ENCODE data around the gene PLCG1. TPM values are rescaled to one million over a fixed set of nuclear protein-coding genes. Genes with fewer than 3 reads are reported as not detected.
A peak's percentile ranks its signal among the peaks of the same experiment; 100 is the strongest.

Gene PLCG1
- total RNA-seq, result 100 to 1,000 TPM; 395 to 443 TPM

DNA sequence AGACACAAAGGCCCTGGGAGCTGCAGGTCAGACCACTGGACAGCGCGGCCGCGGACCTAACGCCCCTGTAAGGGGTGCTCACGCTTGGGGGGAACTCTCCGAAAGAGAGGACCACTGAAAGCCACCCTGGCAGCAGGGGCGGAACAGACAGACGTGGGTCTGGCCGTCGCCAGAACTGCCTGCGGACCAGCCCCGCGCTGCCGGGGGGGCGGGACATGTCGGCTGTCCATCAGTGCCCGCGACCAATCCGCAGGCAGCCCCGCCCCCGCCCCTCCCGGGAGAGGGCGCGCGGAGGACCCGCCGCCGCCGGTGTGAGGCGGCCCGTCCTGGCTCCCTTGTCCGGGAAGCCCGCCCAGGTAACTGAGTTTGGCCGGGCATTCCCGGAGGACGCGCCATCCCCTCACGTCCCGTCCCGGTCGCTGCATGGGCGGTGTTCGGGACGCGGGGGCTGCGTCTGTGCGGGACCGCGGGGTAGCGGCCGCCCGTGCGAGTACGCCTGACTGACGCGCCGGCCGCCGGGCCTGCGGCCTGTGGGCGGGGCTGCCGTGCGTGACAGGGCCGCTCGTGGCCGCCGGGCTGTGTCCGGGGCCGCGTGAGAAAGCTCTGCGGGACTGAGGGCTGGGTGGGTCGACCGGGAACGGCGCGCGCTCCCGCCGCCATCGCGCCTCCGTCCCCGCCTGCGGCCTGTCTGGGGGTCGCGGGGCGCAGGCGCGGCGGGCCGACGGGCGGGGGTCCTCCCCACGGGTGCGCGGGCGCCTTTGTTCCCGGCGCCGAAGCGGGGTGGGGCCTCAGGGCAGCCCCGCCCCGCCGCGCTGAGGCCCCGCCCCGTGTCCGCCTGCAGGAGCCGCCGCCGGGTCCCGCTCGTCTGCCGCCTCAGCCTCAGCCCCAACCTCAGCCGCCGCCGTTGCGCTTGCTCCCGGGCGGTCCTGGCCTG, at the start of gene PLCG1:
Gene PLCG1, plus strand, starts transcription at position 864 of the 934 bp plus-strand sequence. CDS start 99 bp downstream, outside the sequence.
- Mint-ChIP-seq H3K4me3 (peak within 1 kb of the TSS; percentile 87), H3K27me3 (no peaks in the 10 kb centered on the region), H3K9me3 (no peaks in the 10 kb centered on the region), H3K36me3 (ENCODE audit: low read depth) (peaks cover 39% of the 10 kb centered on the region), H3K4me1 (peaks cover 58% of the 10 kb centered on the region), H3K27ac (peak within 1 kb of the TSS; percentile 89)
- POLR2A ChIA-PET, result interaction anchor here (0.5 kb wide), 1 partner anchor 20 kb away, joined by 3 read pairs; no protein-coding TSS in a partner anchor
- peak; percentile 85 for DNase-seq
- CTCF ChIA-PET, result interaction anchor here (1.5 to 10.7 kb wide), 7 partner anchors 10 to 204 kb away, joined by 3 to 139 read pairs (median 20); partner anchors contain the start of gene LPIN3

DNA sequence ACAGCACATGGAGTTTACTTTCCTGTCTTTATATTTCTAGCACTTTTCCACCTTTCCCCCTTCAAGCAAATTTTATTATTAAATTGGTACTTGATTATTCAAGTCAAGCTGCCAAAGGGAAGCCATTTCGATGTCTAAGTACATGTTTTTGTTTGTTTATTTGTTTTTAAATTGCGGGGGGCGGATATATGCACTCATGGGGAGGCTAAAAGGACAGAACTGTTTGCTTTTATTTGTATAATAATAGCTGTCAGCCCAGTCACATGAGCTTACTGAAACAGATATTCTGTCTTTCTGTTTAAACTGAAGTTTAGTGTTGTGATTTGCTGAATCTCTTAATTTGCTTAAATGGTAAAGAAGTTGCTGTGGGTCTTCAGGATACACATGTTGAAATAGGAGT, 49.6 kb upstream of the PLCG1 start:
- no peaks in the 10 kb centered on the region for H3K9me3 Mint-ChIP-seq
- H3K36me3 Mint-ChIP-seq (ENCODE audit: low read depth), result peaks cover 60% of the 10 kb centered on the region
- H3K4me1 Mint-ChIP-seq, result peaks cover 26% of the 10 kb centered on the region
- ChIA-PET POLR2A (no interaction called here), CTCF (interaction anchor here (0.9 kb wide), 1 partner anchor 97 kb away, joined by 3 read pairs; no protein-coding TSS in a partner anchor)
- no peak overlapping the region for H3K27ac Mint-ChIP-seq
- no peak overlapping the region for H3K4me3 Mint-ChIP-seq
- no peak for DNase-seq
- H3K27me3 Mint-ChIP-seq, result no peaks in the 10 kb centered on the region

DNA sequence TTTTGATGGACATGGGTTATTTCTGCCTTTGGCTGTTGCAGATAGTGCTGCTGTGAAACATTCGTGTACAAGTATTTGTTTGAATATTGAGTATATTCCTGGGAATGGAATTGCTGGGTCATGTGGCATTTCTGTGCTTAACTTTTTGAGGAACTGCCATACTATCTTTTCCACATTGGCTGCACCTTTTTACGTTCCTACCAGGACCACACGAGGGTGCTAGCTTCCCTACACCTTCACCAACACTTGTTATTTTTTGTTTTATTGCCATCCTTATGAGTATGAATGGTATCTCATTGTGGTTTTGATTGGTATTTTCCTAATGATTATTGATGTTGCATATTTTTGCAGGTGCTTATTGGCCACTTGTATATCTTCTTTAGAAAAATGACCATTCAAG, 47.8 kb upstream of the PLCG1 start:
- no peaks in the 10 kb centered on the region for H3K9me3 Mint-ChIP-seq
- ChIA-PET CTCF (interaction anchor here (0.5 to 1.0 kb wide), 3 partner anchors 23 to 430 kb away, joined by 3 read pairs; no protein-coding TSS in a partner anchor), POLR2A (no interaction called here)
- no peaks in the 10 kb centered on the region for H3K27me3 Mint-ChIP-seq
- no peak for DNase-seq
- H3K27ac Mint-ChIP-seq, result peak overlapping the region; percentile 19
- H3K36me3 Mint-ChIP-seq (ENCODE audit: low read depth), result peaks cover 54% of the 10 kb centered on the region
- H3K4me1 Mint-ChIP-seq, result peaks cover 23% of the 10 kb centered on the region
- H3K4me3 Mint-ChIP-seq, result no peak overlapping the region

DNA sequence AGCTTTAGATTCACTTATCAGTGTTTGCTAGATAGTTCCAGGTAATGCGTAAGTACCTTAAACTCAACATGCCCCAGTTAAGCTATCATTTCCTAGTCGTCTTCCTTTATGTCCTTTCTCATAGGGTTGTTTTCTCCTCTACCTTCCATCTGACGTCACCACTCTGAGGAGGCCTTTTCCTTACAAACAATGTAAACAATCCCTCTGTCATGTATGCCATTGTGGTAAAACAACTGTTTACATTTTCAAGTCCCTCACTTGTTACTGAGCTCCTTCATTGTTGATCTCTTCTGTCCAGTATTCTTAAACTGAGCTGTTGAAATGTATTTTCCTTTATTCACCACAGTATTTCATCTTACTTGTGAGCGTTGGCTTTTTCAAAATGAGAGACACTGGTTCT, 45.4 kb upstream of the PLCG1 start:
- POLR2A ChIA-PET, result no interaction called here
- Mint-ChIP-seq H3K4me3 (no peak overlapping the region), H3K4me1 (peaks cover 12% of the 10 kb centered on the region), H3K9me3 (no peaks in the 10 kb centered on the region), H3K36me3 (ENCODE audit: low read depth) (peaks cover 45% of the 10 kb centered on the region), H3K27me3 (no peaks in the 10 kb centered on the region), H3K27ac (no peak overlapping the region)
- DNase-seq, result no peak
- CTCF ChIA-PET, result interaction anchor here (1.6 to 5.3 kb wide), 2 partner anchors 99 to 105 kb away, joined by 4 to 52 read pairs; no protein-coding TSS in a partner anchor

DNA sequence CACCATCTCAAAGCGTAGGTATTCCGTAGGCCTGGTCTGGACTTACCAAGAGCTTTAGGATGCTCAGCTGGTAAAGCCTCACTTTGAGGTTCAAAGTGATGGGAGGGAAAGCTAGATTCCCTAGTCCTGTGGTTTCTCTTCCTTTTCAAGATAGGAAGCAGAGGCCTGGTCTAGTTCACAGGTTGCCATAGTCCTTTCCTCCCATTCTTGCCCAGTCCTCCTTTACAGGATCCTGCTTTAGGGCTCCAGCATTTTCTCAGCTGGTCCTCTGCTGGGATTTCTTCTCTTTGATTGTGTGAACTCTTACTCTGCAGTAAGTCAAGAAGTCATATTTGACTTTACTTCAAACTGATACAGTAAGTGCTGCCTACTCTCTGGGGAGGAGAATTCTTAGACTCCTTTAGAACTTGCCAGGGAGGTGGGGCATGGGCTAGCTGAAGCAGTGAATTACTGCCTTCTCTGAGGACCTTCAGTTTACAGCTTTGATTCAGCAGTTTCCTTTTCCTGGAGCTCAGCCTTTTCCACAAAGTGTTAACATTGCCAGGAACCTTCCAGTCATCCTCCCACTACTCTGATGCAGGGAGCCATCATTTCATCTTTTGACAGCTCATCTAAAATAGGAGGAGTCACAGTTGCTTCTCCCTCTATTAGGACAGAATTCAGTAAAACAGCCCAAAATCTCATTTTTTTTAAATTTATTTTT, 42.8 kb upstream of the PLCG1 start:
- DNase-seq, result no peak
- ChIA-PET POLR2A (interaction anchor here (0.9 to 1.4 kb wide), 2 partner anchors 104 to 119 kb away, joined by 3 read pairs; no protein-coding TSS in a partner anchor), CTCF (interaction anchor here (0.7 to 5.3 kb wide), 17 partner anchors 13 to 226 kb away, joined by 3 to 52 read pairs (median 5); no protein-coding TSS in a partner anchor)
- Mint-ChIP-seq H3K36me3 (ENCODE audit: low read depth) (peaks cover 54% of the 10 kb centered on the region), H3K27ac (no peak overlapping the region), H3K27me3 (no peaks in the 10 kb centered on the region), H3K4me1 (peaks cover 5% of the 10 kb centered on the region), H3K4me3 (no peak overlapping the region), H3K9me3 (no peaks in the 10 kb centered on the region)

DNA sequence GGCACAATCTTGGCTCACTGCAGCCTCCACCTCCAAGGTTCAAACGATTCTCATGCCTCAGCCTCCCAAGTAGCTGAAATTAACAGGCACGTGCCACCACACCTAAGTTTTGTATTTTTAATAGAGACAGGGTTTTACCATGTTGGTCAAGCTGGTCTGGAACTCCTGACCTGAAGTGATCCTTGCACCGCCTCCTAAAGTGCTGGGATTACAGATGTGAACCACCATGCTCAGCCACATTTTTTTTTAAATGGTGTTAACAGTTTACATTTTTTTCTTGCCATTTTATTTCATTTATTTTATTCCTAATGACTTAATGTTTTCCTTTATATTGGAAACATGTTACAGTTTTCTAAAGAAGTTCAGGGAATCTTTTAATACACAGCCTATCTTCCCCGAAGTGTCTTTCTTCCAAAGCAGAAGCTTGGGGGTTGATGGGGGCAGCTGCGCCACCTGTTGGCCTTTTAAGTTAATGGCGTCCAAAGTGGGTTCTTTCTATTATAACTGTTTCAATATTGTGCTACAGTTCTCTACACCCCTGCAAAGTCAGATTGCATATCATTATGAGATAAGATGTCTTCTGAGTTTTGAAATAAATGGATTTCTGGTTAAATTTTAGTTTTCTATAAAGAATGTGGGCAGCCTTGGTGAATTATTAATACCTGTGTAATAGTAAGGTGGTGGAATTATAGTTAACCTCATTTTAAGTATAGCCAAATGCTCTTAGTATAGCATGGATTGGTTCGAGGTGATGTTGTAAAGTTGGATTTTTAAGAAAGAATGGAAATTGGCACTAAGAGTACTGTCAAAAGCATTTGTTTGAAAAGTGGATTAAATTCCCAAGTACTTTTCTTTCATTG, 42.0 kb upstream of the PLCG1 start:
- no peak overlapping the region for H3K4me3 Mint-ChIP-seq
- CTCF ChIA-PET, result interaction anchor here (0.6 to 5.3 kb wide), 18 partner anchors 14 to 226 kb away, joined by 3 to 52 read pairs (median 5); no protein-coding TSS in a partner anchor
- DNase-seq, result peak; percentile 57
- no peaks in the 10 kb centered on the region for H3K9me3 Mint-ChIP-seq
- H3K27ac Mint-ChIP-seq, result no peak overlapping the region
- H3K27me3 Mint-ChIP-seq, result no peaks in the 10 kb centered on the region
- peaks cover 58% of the 10 kb centered on the region for H3K36me3 Mint-ChIP-seq (ENCODE audit: low read depth)
- POLR2A ChIA-PET, result interaction anchor here (0.9 to 1.4 kb wide), 2 partner anchors 105 to 120 kb away, joined by 3 read pairs; no protein-coding TSS in a partner anchor
- H3K4me1 Mint-ChIP-seq, result peaks cover 5% of the 10 kb centered on the region

DNA sequence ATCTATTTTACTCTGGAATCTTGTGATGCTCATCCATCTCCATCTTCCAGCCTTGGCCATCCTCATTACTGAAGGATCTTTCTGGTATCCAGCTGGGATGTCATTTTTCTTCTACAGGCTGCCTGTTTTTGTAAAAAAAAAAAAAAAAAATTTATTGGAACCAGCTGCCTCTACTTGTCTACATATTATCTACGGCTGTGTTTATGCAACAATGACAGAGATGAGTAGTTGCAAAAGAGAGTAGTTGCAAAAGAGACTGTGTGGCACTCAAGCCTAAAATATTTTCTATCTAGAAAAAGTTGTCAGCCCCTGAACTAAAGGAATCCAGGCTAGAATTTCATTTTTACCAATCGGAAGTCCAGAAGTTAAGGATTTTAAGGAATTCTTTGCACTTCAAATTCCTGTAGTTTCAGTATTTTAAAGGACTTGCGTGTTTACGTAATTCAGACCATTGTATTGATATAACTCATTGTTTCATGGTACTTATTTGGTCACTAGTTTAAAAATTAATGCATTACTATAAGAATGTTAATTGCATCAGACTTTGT, 38.6 kb upstream of the PLCG1 start:
- CTCF ChIA-PET, result interaction anchor here (0.6 to 0.8 kb wide), 3 partner anchors 108 to 135 kb away, joined by 3 to 4 read pairs (median 3); no protein-coding TSS in a partner anchor
- no peak for DNase-seq
- H3K4me3 Mint-ChIP-seq, result no peak overlapping the region
- peaks cover 5% of the 10 kb centered on the region for H3K4me1 Mint-ChIP-seq
- H3K27me3 Mint-ChIP-seq, result no peaks in the 10 kb centered on the region
- peaks cover 53% of the 10 kb centered on the region for H3K36me3 Mint-ChIP-seq (ENCODE audit: low read depth)
- no peaks in the 10 kb centered on the region for H3K9me3 Mint-ChIP-seq
- POLR2A ChIA-PET, result no interaction called here
- no peak overlapping the region for H3K27ac Mint-ChIP-seq

DNA sequence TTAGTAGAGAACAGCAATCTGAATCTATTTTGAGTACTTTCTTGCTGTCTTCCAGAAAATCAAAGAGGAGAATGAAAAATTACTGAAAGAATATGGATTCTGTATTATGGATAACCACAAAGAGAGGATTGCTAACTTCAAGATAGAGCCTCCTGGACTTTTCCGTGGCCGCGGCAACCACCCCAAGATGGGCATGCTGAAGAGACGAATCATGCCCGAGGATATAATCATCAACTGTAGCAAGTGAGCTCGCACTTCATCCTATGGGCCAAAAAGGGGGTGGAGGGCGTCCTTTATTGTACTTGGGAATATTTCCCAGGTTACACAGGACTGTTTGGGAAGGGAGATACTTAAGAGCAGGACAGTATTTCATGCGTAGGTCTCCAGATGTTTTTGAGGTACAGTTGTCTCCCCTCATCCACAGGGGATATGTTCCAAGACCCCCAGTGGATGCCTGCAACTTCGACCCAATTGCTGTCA, 37.3 kb upstream of the PLCG1 start:
- Mint-ChIP-seq H3K4me1 (peaks cover 4% of the 10 kb centered on the region), H3K36me3 (ENCODE audit: low read depth) (peaks cover 50% of the 10 kb centered on the region), H3K4me3 (no peak overlapping the region), H3K27me3 (no peaks in the 10 kb centered on the region), H3K9me3 (no peaks in the 10 kb centered on the region), H3K27ac (no peak overlapping the region)
- ChIA-PET CTCF (no interaction called here), POLR2A (interaction anchor here (0.5 kb wide), 1 partner anchor 306 kb away, joined by 3 read pairs; no protein-coding TSS in a partner anchor)
- DNase-seq, result no peak

DNA sequence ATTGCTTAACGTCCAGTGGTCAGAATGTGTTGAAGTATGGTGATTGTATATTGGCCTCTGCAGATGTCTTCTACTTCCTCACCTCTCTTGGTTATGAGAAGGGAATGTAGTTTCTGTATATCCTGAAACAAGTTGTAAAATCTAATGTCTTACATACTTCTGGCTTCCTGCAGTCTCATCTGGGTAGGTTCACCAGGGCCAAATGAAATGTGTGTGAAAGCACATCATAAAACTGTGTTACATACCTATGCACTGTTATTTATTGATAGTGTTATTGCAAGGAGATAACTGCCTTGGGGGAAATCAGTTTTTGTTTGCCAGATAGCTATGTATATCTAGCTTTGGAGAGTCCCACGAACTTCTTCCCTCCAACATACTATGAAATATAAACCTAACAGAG, 35.7 kb upstream of the PLCG1 start:
- ChIA-PET CTCF (interaction anchor here (1.0 kb wide), 1 partner anchor 57 kb away, joined by 3 read pairs; no protein-coding TSS in a partner anchor), POLR2A (no interaction called here)
- no peak for DNase-seq
- H3K9me3 Mint-ChIP-seq, result no peaks in the 10 kb centered on the region
- H3K27ac Mint-ChIP-seq, result no peak overlapping the region
- no peak overlapping the region for H3K4me3 Mint-ChIP-seq
- no peaks in the 10 kb centered on the region for H3K4me1 Mint-ChIP-seq
- H3K36me3 Mint-ChIP-seq (ENCODE audit: low read depth), result peaks cover 46% of the 10 kb centered on the region
- no peaks in the 10 kb centered on the region for H3K27me3 Mint-ChIP-seq

DNA sequence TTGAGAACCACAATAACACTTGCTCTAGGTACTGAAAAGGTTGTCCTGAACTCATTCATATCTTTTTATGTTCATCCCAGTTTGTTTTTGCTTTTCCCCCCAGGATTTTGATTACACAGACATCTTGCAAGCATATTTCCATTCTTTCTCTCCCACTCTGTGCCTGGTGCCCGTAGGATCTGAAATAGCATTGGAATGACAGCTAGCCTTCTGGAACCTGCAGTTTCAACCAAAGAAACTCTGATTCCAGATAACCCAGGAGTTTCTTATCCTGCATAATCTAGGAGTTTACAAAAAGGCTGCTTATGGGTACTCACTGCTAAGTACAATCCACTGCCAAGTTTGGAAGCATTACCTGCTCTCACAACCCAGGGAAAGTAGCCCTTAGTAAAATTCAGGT, 28.8 kb upstream of the PLCG1 start:
- H3K36me3 Mint-ChIP-seq (ENCODE audit: low read depth), result peaks cover 32% of the 10 kb centered on the region
- H3K27me3 Mint-ChIP-seq, result no peaks in the 10 kb centered on the region
- no peak overlapping the region for H3K27ac Mint-ChIP-seq
- H3K9me3 Mint-ChIP-seq, result no peaks in the 10 kb centered on the region
- H3K4me3 Mint-ChIP-seq, result no peak overlapping the region
- DNase-seq, result no peak
- CTCF ChIA-PET, result no interaction called here
- POLR2A ChIA-PET, result no interaction called here
- H3K4me1 Mint-ChIP-seq, result no peaks in the 10 kb centered on the region

DNA sequence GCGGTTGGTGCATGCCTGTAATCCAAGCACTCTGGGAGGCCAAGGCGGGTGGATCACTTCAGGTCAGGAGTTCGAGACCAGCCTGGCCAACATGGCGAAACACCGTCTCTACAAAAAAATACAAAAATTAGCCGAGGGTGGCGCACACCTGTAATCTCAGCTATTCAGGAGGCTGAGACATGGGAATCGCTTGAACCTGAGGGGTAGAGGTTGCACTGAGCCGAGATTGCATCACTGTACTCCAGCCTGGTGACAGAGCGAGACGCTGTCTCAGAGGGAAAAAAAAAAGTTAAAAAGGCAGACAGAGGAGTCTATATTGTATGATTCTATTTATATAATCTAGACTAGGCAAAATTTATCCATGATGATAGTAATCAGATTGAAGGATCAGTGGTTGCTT, 27.3 kb upstream of the PLCG1 start:
- ChIA-PET CTCF (interaction anchor here (0.8 to 1.2 kb wide), 5 partner anchors 15 to 142 kb away, joined by 3 to 5 read pairs (median 3); no protein-coding TSS in a partner anchor), POLR2A (no interaction called here)
- no peaks in the 10 kb centered on the region for H3K4me1 Mint-ChIP-seq
- DNase-seq, result no peak
- no peak overlapping the region for H3K4me3 Mint-ChIP-seq
- no peak overlapping the region for H3K27ac Mint-ChIP-seq
- H3K9me3 Mint-ChIP-seq, result no peaks in the 10 kb centered on the region
- H3K27me3 Mint-ChIP-seq, result no peaks in the 10 kb centered on the region
- peaks cover 40% of the 10 kb centered on the region for H3K36me3 Mint-ChIP-seq (ENCODE audit: low read depth)

Measured in activated CD4-positive, alpha-beta T cell treated with anti-CD3 and anti-CD28 coated beads, Interleukin-2, amount 10 ng/mL, durations not matched to agents 7 days and 5 days (primary cell).